GM03348 (cell line): Measurements from ENCODE around the gene GTF2H4.
A peak's percentile ranks its signal among the peaks of the same experiment; 100 is the strongest.
"Not testable (repeated sequence)": the region's sequence is repeated elsewhere in the genome, so short reads cannot be mapped to it uniquely, and the experiment has no call there.

Experiments used
- DNase-seq: peaks from one replicate; pipeline ENCODE4 v3.0.0; 2012; ENCODE audit warnings: low spot score

GTF2H4 gene

GRCh38 chr6:30924040-30924627, 16.1 kb downstream of the GTF2H4 start:
- DNase-seq = not testable (repeated sequence)

DNA sequence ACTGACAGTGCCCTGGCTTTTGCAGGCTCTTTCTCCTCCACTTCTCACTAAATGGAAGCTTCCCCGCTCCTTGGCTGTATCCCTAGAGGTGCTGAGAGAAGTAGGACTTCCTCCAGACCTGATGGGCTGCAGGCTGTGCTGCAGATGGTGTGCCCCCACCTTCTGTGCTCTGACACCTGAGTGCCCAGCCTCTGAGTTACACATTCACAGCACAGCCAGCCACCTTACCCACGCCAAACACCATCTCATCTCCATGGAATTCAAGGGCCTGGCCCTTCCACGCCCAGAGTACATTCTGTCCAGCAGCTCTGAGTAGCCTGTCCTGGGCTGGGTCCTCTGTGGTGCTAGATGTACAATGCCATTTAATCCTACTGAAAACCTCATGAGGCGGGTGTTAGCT, 18.6 kb downstream of the GTF2H4 start:
- peak; percentile 25 for DNase-seq

DNA sequence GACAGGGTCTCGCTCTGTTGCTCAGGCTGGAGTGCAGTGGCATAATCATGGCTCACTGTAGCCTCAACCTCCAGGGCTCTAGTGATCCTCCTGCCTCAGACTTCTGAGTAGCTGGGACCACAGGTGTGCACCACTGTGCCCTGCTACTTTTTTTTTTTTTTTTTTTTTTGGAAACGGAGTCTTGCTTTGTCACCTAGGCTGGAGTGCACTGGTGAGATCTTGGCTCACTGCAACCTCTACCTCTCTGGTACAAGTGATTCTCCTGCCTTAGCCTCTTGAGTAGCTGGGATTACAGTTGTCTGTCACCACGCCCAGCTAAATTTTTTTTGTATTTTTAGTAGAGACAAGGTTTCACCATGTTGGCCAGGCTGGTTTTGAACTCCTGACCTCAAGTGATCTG, 19.1 kb downstream of the GTF2H4 start:
- not testable (repeated sequence) for DNase-seq

DNA sequence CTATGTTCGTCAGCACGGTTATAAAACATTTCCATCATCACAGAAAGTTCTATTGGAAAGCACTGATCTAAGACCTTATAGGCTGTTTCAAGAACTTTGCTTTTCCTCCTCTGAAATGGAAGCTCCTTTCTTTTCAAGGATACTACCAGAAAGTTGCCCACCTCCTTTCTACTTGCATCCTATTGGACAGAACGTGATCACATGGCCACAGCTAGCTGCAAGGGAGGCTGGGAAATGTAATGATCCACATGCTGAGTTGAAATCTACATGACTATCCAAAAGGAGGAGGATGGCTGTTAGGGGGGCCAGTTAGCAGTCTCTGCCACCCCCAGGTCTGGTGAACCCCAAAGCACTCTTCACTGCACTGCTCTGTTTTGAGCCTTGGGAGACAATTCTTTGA, 20.7 kb downstream of the GTF2H4 start:
- DNase-seq = no peak

DNA sequence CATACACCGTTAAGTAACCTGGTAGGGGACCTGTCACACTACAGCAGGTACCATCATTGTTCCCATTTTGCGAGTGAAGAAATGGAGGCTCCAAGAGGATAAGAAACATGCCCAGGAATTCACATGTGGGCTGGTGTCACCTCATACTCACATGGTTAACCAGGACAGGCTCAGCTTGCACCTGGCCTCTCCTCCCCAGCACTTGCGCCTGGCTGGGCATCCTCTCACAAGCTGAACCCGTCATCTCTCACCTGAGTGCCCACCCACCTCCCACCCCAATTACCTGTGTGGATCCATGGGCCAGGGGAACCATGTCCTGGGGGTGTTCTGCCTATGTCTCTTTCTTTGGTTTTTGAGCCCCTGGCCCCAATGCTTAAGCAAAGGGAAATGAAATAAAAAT, 22.5 kb downstream of the GTF2H4 start:
- no peak for DNase-seq

GRCh38 chr6:30931272-30931671, 23.3 kb downstream of the GTF2H4 start:
- no peak for DNase-seq

- no peak for DNase-seq
Measured at GRCh38 chr6:30931969-30932645, 24.1 kb downstream of the GTF2H4 start, which contains the start of gene SFTA2. Gene SFTA2 (minus strand): TSS chr6:30932170. CDS start chr6:30932096, 74 bp downstream.

- no peak for DNase-seq
Measured at GRCh38 chr6:30932665-30933365, 24.8 kb downstream of the GTF2H4 start.

DNA sequence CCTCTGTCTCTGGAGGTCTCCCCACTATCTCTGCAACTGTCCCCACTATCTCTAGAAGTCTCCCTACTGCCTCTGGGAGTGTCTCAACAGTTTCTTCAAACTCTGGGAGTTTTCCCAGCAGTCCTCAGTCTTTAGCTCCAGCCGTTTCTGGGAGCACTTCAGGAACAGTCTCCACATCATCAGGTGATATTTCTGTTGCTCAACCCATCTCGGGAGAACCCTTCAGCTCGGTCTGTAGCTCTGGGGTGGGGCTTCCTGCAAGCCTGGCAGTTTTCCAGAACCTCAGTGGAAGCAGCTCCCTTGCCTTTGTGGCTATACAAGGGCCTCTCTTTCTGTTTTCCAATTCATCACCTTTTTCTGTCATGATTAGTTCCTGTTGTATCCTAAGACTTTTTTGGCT, 27.0 kb downstream of the GTF2H4 start:
- no peak for DNase-seq

GRCh38 chr6:30937265-30937664, 29.3 kb downstream of the GTF2H4 start:
- no peak for DNase-seq

GRCh38 chr6:30938730-30939129, 30.7 kb downstream of the GTF2H4 start:
- DNase-seq = no peak

- DNase-seq = peak; percentile 25
Measured at GRCh38 chr6:30939473-30939872, 31.5 kb downstream of the GTF2H4 start.

DNA sequence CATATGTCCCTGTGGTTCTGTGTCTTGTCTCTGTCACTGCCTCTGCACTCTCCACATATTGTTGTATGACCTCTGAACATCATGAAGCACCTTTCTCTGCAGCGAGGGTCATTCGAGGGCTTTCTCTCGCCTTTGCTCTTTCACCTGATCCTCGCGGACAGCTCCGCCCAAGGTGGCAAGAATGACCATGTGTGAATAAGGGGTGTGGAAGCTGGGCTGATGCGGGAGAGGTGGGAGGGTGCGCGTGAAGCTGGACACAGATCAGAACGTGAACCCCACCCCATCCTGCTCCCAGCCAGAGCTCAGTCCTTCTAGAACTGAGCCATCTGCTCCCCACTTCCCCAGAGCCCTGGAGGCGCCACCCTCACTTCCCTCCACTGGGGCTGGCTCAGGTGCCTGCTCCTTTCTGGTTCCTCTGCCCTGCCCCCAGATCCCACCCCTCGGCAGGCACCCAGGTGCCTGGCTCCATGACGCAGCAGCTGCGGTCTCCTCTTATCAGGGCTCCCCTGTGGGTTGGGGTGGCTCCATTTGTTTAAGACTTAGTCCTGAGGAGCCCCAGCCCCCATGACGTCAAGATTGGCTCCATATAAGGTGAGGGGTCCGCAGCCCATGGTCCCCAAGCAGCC, 32.5 kb downstream of the GTF2H4 start, which contains the start of gene MUCL3:
MUCL3 (plus strand) TSS at position 613 of the 626 bp plus-strand sequence. CDS start 27 bp downstream, outside the sequence.
- no peak for DNase-seq

DNA sequence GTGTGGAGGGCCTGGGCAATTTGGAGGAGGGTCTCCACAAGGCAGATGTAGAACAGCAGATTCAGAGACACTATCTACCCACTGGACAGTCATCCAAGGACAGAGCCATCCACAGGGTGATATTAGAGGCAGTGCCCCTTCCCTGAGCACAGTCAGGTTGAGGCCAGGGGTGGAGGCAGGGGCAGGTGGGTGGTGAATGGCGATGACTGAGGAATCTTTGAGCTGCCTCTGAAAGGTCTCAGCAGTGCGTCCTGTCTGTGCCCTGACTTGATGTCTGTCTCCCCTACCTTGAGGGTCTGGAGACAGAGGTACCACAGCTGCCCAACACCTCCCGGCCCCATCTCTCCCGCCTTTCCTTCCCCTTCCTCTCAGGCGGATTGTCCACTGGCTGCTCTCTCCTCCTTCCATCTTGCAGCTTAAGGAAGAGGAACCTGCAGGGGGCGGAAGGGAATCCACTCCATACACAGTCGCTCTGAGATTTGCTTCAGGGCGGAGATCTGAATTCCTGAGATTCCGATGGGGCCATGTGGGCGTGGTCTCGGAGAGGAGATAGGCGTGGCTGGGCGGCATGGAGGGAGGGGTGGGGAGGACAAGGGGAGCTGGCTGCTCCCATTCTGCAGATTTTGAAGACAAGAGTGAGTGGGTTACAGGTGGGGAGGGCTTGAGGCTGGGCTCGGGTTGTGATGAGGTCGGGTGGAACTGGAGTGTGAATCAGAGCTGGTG, 34.5 kb downstream of the GTF2H4 start:
- DNase-seq = peak; percentile 95

DNA sequence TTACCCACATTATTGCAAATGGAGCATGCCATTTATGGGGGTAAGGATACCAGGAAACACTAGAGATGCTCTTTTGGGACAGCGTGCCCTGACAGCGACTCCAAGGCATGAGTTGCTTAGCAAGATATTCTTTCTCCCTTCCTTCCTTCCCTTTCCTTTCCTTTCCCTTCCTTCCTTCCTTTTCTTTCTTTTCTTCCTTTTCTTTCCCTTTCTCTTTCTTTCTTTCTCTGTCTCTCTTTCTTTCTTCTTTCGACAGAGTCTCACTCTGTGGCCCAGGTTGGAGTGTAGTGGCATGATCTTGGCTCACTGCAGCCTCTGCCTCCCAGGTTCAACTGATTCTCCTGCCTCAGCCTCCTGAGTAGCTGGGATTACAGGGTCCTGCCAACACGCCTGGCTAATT, 36.0 kb downstream of the GTF2H4 start:
- no peak for DNase-seq

DNA sequence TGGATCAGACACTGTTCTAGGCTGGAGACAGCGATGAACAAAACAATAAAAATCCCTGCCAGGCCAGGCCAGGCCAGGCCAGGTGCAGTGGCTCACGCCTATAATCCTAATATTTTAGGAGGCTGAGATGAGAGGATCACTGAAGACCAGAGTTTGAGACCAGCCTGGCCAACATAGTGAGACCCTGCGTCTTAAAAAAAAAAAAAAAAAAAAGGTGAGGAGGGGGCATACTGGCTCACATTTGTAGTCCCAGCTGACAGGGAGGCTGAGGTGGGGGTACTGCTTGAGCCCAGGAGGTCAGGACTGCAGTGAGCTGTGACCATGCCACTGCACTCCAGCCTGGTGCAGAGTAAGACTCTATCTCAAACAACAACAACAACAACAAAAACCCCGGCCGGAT, 37.3 kb downstream of the GTF2H4 start:
- DNase-seq = no peak

DNA sequence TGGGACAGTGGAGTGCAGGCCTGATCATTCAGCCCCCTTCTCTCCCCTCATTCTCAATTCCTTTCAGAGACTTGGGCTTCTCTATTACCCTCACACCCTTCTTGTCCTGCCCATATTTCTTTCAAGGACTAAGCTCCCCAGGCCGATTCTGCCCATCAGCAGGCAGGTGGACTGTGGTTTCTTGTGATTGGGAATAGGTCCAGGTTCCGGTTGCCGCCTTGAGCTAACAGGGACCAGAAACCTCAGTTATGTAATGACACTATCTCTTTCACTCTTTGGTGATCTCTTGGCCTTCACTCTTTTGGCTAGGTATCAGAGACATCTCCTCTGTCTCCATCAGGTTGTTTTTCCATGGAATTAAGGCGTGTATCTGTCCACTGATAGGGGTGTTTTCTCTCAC, 39.2 kb downstream of the GTF2H4 start:
- DNase-seq = no peak

DNA sequence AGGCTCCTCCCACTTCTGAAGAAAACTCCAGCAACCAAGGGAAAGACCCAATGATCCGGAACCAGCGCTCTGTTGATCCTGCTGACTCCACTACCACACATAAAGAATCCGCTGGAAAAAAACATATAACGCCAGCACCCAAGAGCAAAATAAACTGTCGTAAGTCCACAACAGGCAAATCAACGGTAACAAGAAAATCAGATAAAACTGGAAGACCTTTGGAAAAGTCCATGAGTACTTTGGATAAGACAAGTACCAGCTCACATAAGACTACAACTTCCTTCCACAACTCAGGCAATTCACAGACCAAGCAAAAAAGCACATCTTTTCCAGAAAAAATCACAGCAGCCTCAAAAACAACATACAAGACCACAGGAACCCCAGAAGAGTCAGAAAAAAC, 40.8 kb downstream of the GTF2H4 start:
- DNase-seq = no peak

- DNase-seq = no peak
Measured at GRCh38 chr6:30951907-30952469, 44.0 kb downstream of the GTF2H4 start.

GRCh38 chr6:30954631-30955366, 46.8 kb downstream of the GTF2H4 start:
- DNase-seq = no peak
